WTC11 (cell line): ENCODE results near the gene ADRA2C. TPM values are rescaled to one million over a fixed set of nuclear protein-coding genes. Genes with fewer than 3 reads are reported as not detected.

Source experiments
- ATAC-seq: fragments of 200-7000 bp; cut with Tn5 transposase; 2 replicates; pipeline ENCODE4 v1.10.0; 2021; ENCODE audit warnings: mild to moderate bottlenecking, moderate library complexity
- CTCF ChIA-PET: fragments of 300-600 bp; sonication (Branson Sonifier 250); formaldehyde crosslinking; loops from one replicate; lab custom pipeline; 2021; ENCODE audit warnings: antibody characterized with exemption; lab: Charles Lee
- POLR2A ChIA-PET: fragments of 350-600 bp; sonication (Branson Sonifier 250); formaldehyde crosslinking; loops from one replicate; lab custom pipeline; 2021; ENCODE audit warnings: antibody characterized with exemption; lab: Charles Lee
- DNase-seq: peaks from one replicate; pipeline ENCODE4 v3.0.0; 2021; ENCODE audit warnings: low spot score
- H3K27ac Mint-ChIP-seq: 2 replicates; pipeline ENCODE4 v1.8.0; 2021; ENCODE audit warnings: mixed read lengths
- H3K27me3 Mint-ChIP-seq: 2 replicates; pipeline ENCODE4 v1.8.0; 2021; ENCODE audit warnings: low read depth, mild to moderate bottlenecking, moderate library complexity, mixed read lengths
- H3K36me3 Mint-ChIP-seq: 2 replicates; pipeline ENCODE4 v1.8.0; 2021; ENCODE audit warnings: mixed read lengths
- H3K4me1 Mint-ChIP-seq: 2 replicates; pipeline ENCODE4 v1.8.0; 2022; ENCODE audit warnings: mixed read lengths
- H3K4me3 Mint-ChIP-seq: 2 replicates; pipeline ENCODE4 v1.8.0; 2021; ENCODE audit warnings: mild to moderate bottlenecking, moderate library complexity, mixed read lengths
- H3K9me3 Mint-ChIP-seq: 2 replicates; pipeline ENCODE4 v1.8.0; 2021; ENCODE audit warnings: mixed read lengths
- ELF4 ChIP-seq: sonication (generic); formaldehyde crosslinking; IDR thresholded peaks from 2 replicates; pipeline ENCODE4 v1.8.1; 2022; ENCODE audit warnings: low read depth, mild to moderate bottlenecking, moderate library complexity, missing genetic modification reagents
- ERG ChIP-seq: fragments of 250-450 bp; sonication (Bioruptor Pico); IDR thresholded peaks from 2 replicates; pipeline ENCODE4 v1.8.0; 2021; ENCODE audit warnings: mild to moderate bottlenecking
- GRHL2 ChIP-seq: fragments of 250-450 bp; sonication (Bioruptor Pico); IDR thresholded peaks from 2 replicates; pipeline ENCODE4 v1.8.0; 2022; ENCODE audit warnings: mild to moderate bottlenecking, moderate library complexity; ENCODE audit not compliant: insufficient replicate concordance, severe bottlenecking
- GTF2I ChIP-seq: fragments of 250-450 bp; sonication (Bioruptor Pico); conservative IDR thresholded peaks from 2 replicates; pipeline ENCODE4 v1.4.0; 2021; ENCODE audit warnings: mild to moderate bottlenecking
- MYBL2 ChIP-seq: sonication (generic); formaldehyde crosslinking; IDR thresholded peaks from 2 replicates; pipeline ENCODE4 v1.8.1; 2023; ENCODE audit warnings: mild to moderate bottlenecking, moderate library complexity, missing genetic modification reagents
- NR1H2 ChIP-seq: sonication (generic); formaldehyde crosslinking; IDR thresholded peaks from 2 replicates; pipeline ENCODE4 v1.9.0; 2021; ENCODE audit warnings: mild to moderate bottlenecking, moderate library complexity, missing genetic modification reagents
- OVOL2 ChIP-seq: fragments of 250-450 bp; sonication (Bioruptor Pico); IDR thresholded peaks from 2 replicates; pipeline ENCODE4 v1.9.0; 2021; ENCODE audit warnings: mild to moderate bottlenecking, borderline replicate concordance
- SP1 ChIP-seq: sonication (generic); formaldehyde crosslinking; conservative IDR thresholded peaks from 2 replicates; pipeline ENCODE4 v1.8.1; 2022; ENCODE audit warnings: missing genetic modification reagents
- ZNF232 ChIP-seq: sonication (generic); formaldehyde crosslinking; IDR thresholded peaks from 2 replicates; pipeline ENCODE4 v1.8.0; 2022; ENCODE audit warnings: mild to moderate bottlenecking, missing genetic modification reagents
- ZNF423 ChIP-seq: fragments of 250-450 bp; sonication (Bioruptor Pico); IDR thresholded peaks from 2 replicates; pipeline ENCODE4 v2.1.2; 2022; ENCODE audit warnings: mild to moderate bottlenecking, moderate library complexity
- ZNF532 ChIP-seq: fragments of 250-450 bp; sonication (Bioruptor Pico); IDR thresholded peaks from 2 replicates; pipeline ENCODE4 v1.9.0; 2021; ENCODE audit warnings: mild to moderate bottlenecking, borderline replicate concordance
- ZNF671 ChIP-seq: fragments of 250-450 bp; sonication (Bioruptor Pico); IDR thresholded peaks from 2 replicates; pipeline ENCODE4 v1.8.0; 2021; ENCODE audit warnings: mild to moderate bottlenecking
- total RNA-seq: library from RNA; stranded (reverse); gene quantifications from 3 replicates; pipeline ENCODE4 v1.2.3, GENCODE V29; 2021
- TF ChIP-seq, protein P1 (sequence below): fragments of 250-450 bp; sonication (Bioruptor Pico); conservative IDR thresholded peaks from 2 replicates; pipeline ENCODE4 v1.9.0; 2021; ENCODE audit warnings: mild to moderate bottlenecking
- TF ChIP-seq, protein P2 (sequence below): sonication (generic); formaldehyde crosslinking; IDR thresholded peaks from 2 replicates; pipeline ENCODE4 v1.8.1; 2022; ENCODE audit warnings: mild to moderate bottlenecking, missing genetic modification reagents, moderate library complexity, borderline replicate concordance
- TF ChIP-seq, protein P3 (sequence below): sonication (generic); formaldehyde crosslinking; IDR thresholded peaks from 2 replicates; pipeline ENCODE4 v1.8.0; 2023; ENCODE audit warnings: mild to moderate bottlenecking, missing genetic modification reagents

The ADRA2C gene
- total RNA-seq, 1 experiment from 2014 or later = 21.8 TPM

DNA sequence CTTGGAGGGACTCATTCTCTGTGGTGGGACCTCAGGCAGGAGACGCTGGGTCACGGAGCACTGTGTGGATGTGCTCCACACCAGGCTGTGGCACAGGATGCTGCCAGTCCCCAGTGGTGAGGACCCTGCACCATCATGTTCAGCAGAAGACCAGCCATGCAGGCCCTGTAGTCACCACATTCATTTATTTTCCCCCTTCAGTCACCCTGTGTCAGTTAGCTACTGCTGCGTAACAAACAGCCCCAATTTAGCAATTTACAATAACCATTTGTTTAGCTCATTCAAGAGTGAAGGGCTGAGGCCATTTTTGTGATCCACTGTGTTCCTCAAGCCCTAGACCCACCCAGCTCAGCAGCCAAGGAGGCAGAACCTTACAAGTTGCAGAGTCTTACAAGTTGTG is 23.6 kb upstream of the ADRA2C start:
- Mint-ChIP-seq H3K27ac (no peak overlapping the region), H3K36me3 (peaks cover 6% of the 10 kb centered on the region; the same call in 1 of the 2 replicates), H3K4me3 (no peak overlapping the region), H3K9me3 (peaks cover 15% of the 10 kb centered on the region), H3K4me1 (peaks cover 27% of the 10 kb centered on the region), H3K27me3 (peaks cover 10% of the 10 kb centered on the region)
- TF ChIP-seq GTF2I = peak; percentile 81
- TF ChIP-seq ZNF671 = no peak
- ChIA-PET CTCF (no interaction called here), POLR2A (no interaction called here)
- ATAC-seq = no peak
- DNase-seq = no peak

- ChIA-PET CTCF (no interaction called here), POLR2A (no interaction called here)
- H3K4me1 Mint-ChIP-seq = peaks cover 36% of the 10 kb centered on the region
- TF ChIP-seq ZNF232 (no peak), ELF4 (CRISPR knock-in tag) (no peak), ERG (CRISPR knock-in tag) (no peak), SP1 (no peak), ZNF423 (CRISPR knock-in tag) (no peak), NR1H2 (CRISPR knock-in tag) (no peak), GTF2I (no peak), ZNF532 (CRISPR knock-in tag) (no peak), GRHL2 (CRISPR knock-in tag) (no peak), MYBL2 (CRISPR knock-in tag) (no peak), OVOL2 (no peak)
- TF ChIP-seq, protein P1, sequence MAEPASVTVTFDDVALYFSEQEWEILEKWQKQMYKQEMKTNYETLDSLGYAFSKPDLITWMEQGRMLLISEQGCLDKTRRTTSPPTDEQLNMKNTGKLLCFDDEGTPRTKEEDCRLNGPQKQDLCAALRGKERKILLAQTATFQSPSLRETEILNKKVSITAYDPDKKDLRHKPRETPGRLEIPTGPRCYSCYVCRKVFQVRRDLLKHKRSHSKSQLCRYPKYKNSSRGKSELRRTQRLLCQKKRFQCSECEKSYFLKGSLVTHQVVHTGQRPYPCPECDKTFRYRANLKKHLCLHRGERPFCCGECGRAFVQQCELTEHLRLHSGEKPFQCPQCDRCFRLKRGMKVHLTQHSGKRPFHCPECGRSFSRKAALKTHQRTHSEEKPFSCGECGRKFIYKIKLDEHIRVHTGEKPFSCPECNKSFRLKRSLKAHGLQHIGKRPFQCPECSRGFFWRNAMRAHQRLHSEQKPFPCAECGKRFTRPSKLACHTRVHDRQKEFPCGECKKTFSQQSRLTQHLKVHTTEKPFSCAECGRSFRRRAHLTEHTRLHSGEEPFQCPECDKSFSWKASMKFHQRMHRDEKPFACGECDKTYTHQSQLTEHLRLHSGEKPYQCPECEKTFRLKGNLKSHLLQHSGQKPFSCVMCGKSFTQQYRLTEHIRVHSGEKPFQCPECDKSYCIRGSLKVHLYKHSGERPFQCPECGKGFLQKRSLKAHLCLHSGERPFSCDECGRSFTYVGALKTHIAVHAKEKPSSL (CRISPR knock-in tag) = no peak
- TF ChIP-seq, protein P2, sequence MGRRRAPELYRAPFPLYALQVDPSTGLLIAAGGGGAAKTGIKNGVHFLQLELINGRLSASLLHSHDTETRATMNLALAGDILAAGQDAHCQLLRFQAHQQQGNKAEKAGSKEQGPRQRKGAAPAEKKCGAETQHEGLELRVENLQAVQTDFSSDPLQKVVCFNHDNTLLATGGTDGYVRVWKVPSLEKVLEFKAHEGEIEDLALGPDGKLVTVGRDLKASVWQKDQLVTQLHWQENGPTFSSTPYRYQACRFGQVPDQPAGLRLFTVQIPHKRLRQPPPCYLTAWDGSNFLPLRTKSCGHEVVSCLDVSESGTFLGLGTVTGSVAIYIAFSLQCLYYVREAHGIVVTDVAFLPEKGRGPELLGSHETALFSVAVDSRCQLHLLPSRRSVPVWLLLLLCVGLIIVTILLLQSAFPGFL = no peak
- TF ChIP-seq, protein P3, sequence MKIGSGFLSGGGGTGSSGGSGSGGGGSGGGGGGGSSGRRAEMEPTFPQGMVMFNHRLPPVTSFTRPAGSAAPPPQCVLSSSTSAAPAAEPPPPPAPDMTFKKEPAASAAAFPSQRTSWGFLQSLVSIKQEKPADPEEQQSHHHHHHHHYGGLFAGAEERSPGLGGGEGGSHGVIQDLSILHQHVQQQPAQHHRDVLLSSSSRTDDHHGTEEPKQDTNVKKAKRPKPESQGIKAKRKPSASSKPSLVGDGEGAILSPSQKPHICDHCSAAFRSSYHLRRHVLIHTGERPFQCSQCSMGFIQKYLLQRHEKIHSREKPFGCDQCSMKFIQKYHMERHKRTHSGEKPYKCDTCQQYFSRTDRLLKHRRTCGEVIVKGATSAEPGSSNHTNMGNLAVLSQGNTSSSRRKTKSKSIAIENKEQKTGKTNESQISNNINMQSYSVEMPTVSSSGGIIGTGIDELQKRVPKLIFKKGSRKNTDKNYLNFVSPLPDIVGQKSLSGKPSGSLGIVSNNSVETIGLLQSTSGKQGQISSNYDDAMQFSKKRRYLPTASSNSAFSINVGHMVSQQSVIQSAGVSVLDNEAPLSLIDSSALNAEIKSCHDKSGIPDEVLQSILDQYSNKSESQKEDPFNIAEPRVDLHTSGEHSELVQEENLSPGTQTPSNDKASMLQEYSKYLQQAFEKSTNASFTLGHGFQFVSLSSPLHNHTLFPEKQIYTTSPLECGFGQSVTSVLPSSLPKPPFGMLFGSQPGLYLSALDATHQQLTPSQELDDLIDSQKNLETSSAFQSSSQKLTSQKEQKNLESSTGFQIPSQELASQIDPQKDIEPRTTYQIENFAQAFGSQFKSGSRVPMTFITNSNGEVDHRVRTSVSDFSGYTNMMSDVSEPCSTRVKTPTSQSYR (CRISPR knock-in tag) = no peak
- DNase-seq = no peak
- no peak overlapping the region for H3K4me3 Mint-ChIP-seq
- peak overlapping the region; percentile 25; the same call in 1 of the 2 replicates for H3K27ac Mint-ChIP-seq
- H3K36me3 Mint-ChIP-seq = peaks cover 6% of the 10 kb centered on the region; the same call in 1 of the 2 replicates
- H3K9me3 Mint-ChIP-seq = peaks cover 15% of the 10 kb centered on the region
- H3K27me3 Mint-ChIP-seq = peaks cover 13% of the 10 kb centered on the region
- ATAC-seq = peak; percentile 29
These were observed 22.0 kb upstream of the ADRA2C start for GRCh38 chr4:3744232-3744631.
